NB4 (cell line): ENCODE measurements around the gene NTPCR.

Experiments
- TF ChIP-seq, protein P1 (sequence below): IDR thresholded peaks from one replicate; pipeline ENCODE4 v1.5.1; 2012; ENCODE audit warnings: low read depth, low read length
- TF ChIP-seq, protein P2 (sequence below): IDR thresholded peaks from 2 replicates; pipeline ENCODE4 v1.6.1; 2011; ENCODE audit warnings: low read depth, low read length

DNA sequence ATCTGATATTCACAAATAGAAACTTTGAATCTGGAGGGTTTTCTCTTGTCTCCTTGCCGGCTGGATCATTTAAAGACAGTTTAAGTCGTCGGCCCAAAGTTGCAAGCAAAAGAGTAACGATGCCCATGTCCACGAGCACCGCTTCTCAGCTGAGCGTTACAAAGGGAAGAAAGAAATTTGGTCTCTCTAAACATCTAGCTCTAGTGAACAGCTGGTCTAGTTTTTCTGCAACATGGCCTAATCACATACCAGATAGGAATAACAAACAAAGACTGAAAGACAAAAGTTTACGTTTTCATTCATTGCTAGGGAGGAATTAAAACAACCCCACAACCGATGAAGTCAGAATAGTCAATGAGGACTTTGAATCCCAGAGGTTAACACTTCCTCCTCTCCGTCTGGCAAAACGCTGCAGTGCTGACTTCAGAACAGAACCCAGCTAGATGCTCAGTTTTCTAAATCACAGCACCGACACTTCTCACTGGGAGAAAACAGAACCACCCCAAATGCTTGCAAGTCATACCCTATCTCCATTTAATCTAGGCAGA is 69.4 kb downstream of the NTPCR start:
- TF ChIP-seq, protein P1, sequence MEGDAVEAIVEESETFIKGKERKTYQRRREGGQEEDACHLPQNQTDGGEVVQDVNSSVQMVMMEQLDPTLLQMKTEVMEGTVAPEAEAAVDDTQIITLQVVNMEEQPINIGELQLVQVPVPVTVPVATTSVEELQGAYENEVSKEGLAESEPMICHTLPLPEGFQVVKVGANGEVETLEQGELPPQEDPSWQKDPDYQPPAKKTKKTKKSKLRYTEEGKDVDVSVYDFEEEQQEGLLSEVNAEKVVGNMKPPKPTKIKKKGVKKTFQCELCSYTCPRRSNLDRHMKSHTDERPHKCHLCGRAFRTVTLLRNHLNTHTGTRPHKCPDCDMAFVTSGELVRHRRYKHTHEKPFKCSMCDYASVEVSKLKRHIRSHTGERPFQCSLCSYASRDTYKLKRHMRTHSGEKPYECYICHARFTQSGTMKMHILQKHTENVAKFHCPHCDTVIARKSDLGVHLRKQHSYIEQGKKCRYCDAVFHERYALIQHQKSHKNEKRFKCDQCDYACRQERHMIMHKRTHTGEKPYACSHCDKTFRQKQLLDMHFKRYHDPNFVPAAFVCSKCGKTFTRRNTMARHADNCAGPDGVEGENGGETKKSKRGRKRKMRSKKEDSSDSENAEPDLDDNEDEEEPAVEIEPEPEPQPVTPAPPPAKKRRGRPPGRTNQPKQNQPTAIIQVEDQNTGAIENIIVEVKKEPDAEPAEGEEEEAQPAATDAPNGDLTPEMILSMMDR: no peak
- TF ChIP-seq, protein P2, sequence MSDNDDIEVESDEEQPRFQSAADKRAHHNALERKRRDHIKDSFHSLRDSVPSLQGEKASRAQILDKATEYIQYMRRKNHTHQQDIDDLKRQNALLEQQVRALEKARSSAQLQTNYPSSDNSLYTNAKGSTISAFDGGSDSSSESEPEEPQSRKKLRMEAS: no peak
